Measurements from ENCODE around the gene NCAN. TPM values are rescaled to one million over a fixed set of nuclear protein-coding genes. Genes with fewer than 3 reads are reported as not detected.

NCAN gene
- total and polyA plus RNA-seq, 2 of the 13 experiments (the other 11 are each of a cell fraction or from before 2014, with no cell fraction given), result not detected

DNA sequence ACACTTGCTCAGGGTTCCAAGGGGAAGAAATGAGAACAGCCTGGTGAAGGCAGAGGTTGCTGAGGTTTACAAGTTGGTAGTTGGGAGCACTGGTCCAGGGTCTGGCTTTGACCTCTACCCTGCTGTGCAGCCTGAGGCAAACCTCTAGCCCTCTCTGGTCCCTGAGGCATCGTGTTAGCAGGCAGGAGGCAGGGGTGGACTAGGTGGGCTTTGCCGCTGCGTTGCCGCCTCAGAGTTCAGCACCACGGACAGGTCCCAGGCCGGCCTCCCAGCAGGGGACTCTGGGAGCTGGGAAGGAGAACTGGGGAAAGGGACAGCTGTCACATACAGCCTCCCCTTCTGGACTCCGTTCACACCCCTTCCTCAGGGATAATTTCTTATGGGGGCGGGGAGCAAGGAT is 3.1 kb downstream of the NCAN start (continued):
- TF ChIP-seq, protein P1, sequence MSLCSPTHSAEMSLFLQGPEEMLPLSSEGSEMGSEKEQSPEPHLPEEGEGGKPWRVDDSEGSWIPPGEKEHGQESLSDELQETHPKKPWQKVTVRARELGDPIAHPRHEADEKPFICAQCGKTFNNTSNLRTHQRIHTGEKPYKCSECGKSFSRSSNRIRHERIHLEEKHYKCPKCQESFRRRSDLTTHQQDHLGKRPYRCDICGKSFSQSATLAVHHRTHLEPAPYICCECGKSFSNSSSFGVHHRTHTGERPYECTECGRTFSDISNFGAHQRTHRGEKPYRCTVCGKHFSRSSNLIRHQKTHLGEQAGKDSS (CRISPR knock-in tag; IDR thresholded peaks at IDR 0.05; ENCODE audit: borderline replicate concordance, low read depth), result 0 out of 2 replicates have a peak, but pooled peaks have one; percentile 48
- TF ChIP-seq TFAP4 (IDR thresholded peaks at IDR 0.05; ENCODE audit: borderline replicate concordance, low read depth) (peak; percentile 20; the same call in 1 of the 2 replicates), RXRA (CRISPR knock-in tag; IDR thresholded peaks at IDR 0.05) (peak; percentile 21; the same call in 1 of the 2 replicates), BCL6 (CRISPR knock-in tag; IDR thresholded peaks at IDR 0.05) (peak; percentile 40; the same call in 1 of the 2 replicates), CSRNP2 (CRISPR knock-in tag; conservative IDR thresholded peaks at IDR 0.05; ENCODE audit: low read depth) (no peak), ZNF703 (CRISPR knock-in tag; IDR thresholded peaks at IDR 0.05; ENCODE audit: borderline replicate concordance) (no peak), ZNF562 (CRISPR knock-in tag; IDR thresholded peaks at IDR 0.05; ENCODE audit: borderline replicate concordance) (no peak), GZF1 (CRISPR knock-in tag; IDR thresholded peaks at IDR 0.05) (no peak), ZNF768 (CRISPR knock-in tag; IDR thresholded peaks at IDR 0.05) (peak; percentile 99), MED13 (CRISPR knock-in tag; IDR thresholded peaks at IDR 0.05) (peak; percentile 67; the same call in 1 of the 2 replicates), HMG20B (CRISPR knock-in tag; conservative IDR thresholded peaks at IDR 0.05) (0 out of 2 replicates have a peak, but pooled peaks have one; percentile 37), ZBTB40 (IDR thresholded peaks at IDR 0.05) (no peak), ZBTB40 (CRISPR knock-in tag; IDR thresholded peaks at IDR 0.05) (peak; percentile 27; the same call in 1 of the 2 replicates), PHF8 (CRISPR knock-in tag; IDR thresholded peaks at IDR 0.05) (no peak), ZNF83 (CRISPR knock-in tag; IDR thresholded peaks at IDR 0.05; ENCODE audit: borderline replicate concordance) (peak; percentile 83; the same call in 1 of the 2 replicates), MZF1 (CRISPR knock-in tag; IDR thresholded peaks at IDR 0.05; ENCODE audit: borderline replicate concordance) (no peak), THAP7 (CRISPR knock-in tag; IDR thresholded peaks at IDR 0.05) (0 out of 2 replicates have a peak, but pooled peaks have one; percentile 41), ARNT (IDR thresholded peaks at IDR 0.05) (no peak)

Measured in HepG2 (cell line).